ENCODE data around the gene FAM185A. TPM values are rescaled to one million over a fixed set of nuclear protein-coding genes. Genes with fewer than 3 reads are reported as not detected.
"Not testable (repeated sequence)": the region's sequence is repeated elsewhere in the genome, so short reads cannot be mapped to it uniquely, and the experiment has no call there.

Gene FAM185A
- total RNA-seq, 1 donor from 2014 or later: 17.7 TPM

DNA sequence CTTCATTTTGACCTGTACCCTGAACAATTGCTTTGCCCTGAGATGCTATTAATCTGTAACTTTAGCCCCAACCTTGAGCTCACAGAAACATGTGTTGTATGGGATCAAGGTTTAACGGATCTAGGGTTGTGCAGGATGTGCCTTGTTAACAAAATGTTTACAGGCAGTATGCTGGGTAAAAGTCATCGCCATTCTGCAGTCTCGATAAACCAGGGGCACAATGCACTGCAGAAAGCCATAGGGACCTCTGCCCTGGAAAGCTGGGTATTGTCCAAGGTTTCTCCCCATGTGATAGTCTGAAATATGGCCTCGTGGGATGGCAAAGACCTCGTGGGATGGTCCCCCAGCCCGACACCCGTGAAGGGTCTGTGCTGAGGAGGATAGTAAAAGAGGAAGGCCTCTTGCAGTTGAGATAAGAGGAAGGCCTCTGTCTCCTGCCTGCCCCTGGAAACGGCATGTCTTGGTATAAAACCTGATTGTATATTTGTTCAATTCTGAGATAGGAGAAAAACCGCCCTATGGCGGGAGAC is 89.8 kb downstream of the FAM185A start:
- peaks cover 5 to 13% (median 8%) of the 10 kb centered on the region in 3 donors for H3K4me1 ChIP-seq (ENCODE audit: control insufficient read depth in 3 of 3, insufficient read depth in 3 of 3, low read length in 3 of 3)
- H3K27ac ChIP-seq (ENCODE audit: low read depth, low read length); H3K36me3 ChIP-seq (ENCODE audit: control insufficient read depth in 3 of 3, insufficient read depth in 3 of 3, low read length in 3 of 3); H3K9ac ChIP-seq (ENCODE audit: low read depth in 1 of 3, low read length in 3 of 3); H3K27me3 ChIP-seq (ENCODE audit: control insufficient read depth in 3 of 3, insufficient read depth in 3 of 3, low read length in 3 of 3); H3K9me3 ChIP-seq (ENCODE audit: control insufficient read depth in 3 of 3, low read length in 3 of 3); H3K4me3 ChIP-seq (ENCODE audit: low read length in 3 of 3): not testable (repeated sequence)

DNA sequence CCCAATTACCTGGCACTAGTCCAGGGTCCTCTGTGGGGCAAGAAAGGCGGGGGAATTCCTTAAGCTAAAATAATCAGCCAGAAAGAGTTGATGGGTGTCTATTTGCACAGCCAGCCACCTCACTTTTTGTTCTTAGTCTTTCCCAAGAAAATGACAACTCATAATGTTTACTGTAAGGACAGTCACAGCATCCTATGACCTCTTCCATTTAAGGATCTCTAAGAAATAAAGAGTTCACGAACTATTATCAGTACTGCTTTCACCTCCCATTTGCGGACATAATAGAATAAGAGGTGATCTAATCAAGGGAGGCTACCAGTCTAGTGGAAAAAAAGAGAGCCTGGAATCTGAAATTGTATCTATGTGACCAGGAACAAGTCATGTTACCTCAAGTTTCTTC is 91.6 kb downstream of the FAM185A start:
- Histone ChIP-seq H3K27me3 (ENCODE audit: control insufficient read depth in 3 of 3, insufficient read depth in 3 of 3, low read length in 3 of 3) (no peaks in the 10 kb centered on the region), H3K4me1 (ENCODE audit: control insufficient read depth in 3 of 3, insufficient read depth in 3 of 3, low read length in 3 of 3) (peaks cover 5 to 10% (median 8%) of the 10 kb centered on the region in 3 donors), H3K4me3 (ENCODE audit: low read length in 3 of 3) (no peak overlapping the region), H3K27ac (ENCODE audit: low read depth, low read length) (no peak overlapping the region), H3K9ac (ENCODE audit: low read depth in 1 of 3, low read length in 3 of 3) (no peak overlapping the region), H3K36me3 (ENCODE audit: control insufficient read depth in 3 of 3, insufficient read depth in 3 of 3, low read length in 3 of 3) (no peaks in the 10 kb centered on the region), H3K9me3 (ENCODE audit: control insufficient read depth in 3 of 3, low read length in 3 of 3) (no peaks in the 10 kb centered on the region)

DNA sequence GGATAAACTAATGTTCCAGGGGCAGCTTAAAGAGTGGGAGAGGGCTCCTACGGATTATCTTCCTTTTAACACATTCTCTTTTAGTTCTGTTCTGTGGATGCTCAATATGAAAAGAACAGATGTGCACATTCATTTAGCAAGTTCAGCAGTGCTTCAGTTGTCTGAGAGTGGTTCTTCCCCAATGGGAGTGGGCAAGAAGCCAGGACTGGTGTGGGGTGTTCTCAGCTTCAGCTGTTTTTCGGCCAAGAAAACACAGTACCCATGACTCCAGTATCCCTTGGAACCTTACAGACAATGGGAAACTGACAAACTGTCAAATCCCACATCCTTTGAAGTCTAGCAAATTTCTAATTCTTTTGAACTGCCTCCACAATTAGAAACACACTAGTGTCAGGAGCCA is 92.5 kb downstream of the FAM185A start:
- Histone ChIP-seq H3K9me3 (ENCODE audit: control insufficient read depth in 3 of 3, low read length in 3 of 3) (no peaks in the 10 kb centered on the region), H3K36me3 (ENCODE audit: control insufficient read depth in 3 of 3, insufficient read depth in 3 of 3, low read length in 3 of 3) (no peaks in the 10 kb centered on the region), H3K4me3 (ENCODE audit: low read length in 3 of 3) (no peak overlapping the region), H3K27ac (ENCODE audit: low read depth, low read length) (no peak overlapping the region), H3K27me3 (ENCODE audit: control insufficient read depth in 3 of 3, insufficient read depth in 3 of 3, low read length in 3 of 3) (no peaks in the 10 kb centered on the region), H3K4me1 (ENCODE audit: control insufficient read depth in 3 of 3, insufficient read depth in 3 of 3, low read length in 3 of 3) (peaks cover 5 to 10% (median 8%) of the 10 kb centered on the region in 3 donors), H3K9ac (ENCODE audit: low read depth in 1 of 3, low read length in 3 of 3) (no peak overlapping the region)

DNA sequence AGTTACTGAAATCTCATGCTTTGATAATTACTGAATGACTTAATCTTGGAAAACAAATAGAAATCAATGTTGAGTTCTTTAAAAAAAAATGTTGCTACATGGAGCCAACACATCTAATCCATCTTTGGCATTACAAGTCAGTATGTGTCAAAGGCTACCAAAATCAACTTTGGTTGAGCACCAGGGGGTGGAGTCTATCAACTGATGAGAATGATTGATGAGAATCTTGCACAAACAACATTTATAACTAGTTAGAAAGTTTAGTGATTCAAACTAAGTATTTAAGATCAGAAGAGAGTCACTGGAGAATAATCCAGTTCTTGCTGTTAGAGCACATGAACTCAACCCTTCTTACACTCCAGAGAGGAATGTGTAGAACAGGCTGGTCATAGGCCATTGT is 93.5 kb downstream of the FAM185A start:
- Histone ChIP-seq H3K9me3 (ENCODE audit: control insufficient read depth in 3 of 3, low read length in 3 of 3) (no peaks in the 10 kb centered on the region), H3K4me3 (ENCODE audit: low read length in 3 of 3) (no peak overlapping the region), H3K27ac (ENCODE audit: low read depth, low read length) (no peak overlapping the region), H3K36me3 (ENCODE audit: control insufficient read depth in 3 of 3, insufficient read depth in 3 of 3, low read length in 3 of 3) (no peaks in the 10 kb centered on the region), H3K27me3 (ENCODE audit: control insufficient read depth in 3 of 3, insufficient read depth in 3 of 3, low read length in 3 of 3) (no peaks in the 10 kb centered on the region), H3K9ac (ENCODE audit: low read depth in 1 of 3, low read length in 3 of 3) (no peak overlapping the region), H3K4me1 (ENCODE audit: control insufficient read depth in 3 of 3, insufficient read depth in 3 of 3, low read length in 3 of 3) (peaks cover 0 to 3% (median under 1%) of the 10 kb centered on the region in 3 donors)

DNA sequence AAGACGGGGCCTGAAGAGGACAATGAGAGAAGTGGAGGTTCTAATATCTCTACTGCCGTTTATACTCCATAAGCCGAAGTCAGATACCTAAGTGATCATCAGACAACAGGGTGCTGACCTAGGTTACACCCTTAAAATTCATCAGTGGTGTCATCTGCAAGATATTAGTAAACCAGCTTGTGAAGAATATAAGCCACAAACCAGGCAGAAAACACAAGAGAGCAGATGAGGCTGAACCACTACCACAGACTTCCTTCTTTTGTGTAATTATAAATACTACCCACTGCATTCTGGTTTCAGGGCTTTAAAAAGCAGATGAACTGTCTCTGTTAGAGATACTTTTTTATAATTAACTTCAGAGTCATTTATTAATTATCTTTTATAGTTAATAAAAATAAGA is 95.1 kb downstream of the FAM185A start:
- H3K4me3 ChIP-seq (ENCODE audit: low read length in 3 of 3): no peak overlapping the region
- H3K9ac ChIP-seq (ENCODE audit: low read depth in 1 of 3, low read length in 3 of 3): no peak overlapping the region
- no peak overlapping the region for H3K27ac ChIP-seq (ENCODE audit: low read depth, low read length)
- no peaks in the 10 kb centered on the region for H3K36me3 ChIP-seq (ENCODE audit: control insufficient read depth in 3 of 3, insufficient read depth in 3 of 3, low read length in 3 of 3)
- H3K9me3 ChIP-seq (ENCODE audit: control insufficient read depth in 3 of 3, low read length in 3 of 3): no peaks in the 10 kb centered on the region
- no peaks in the 10 kb centered on the region for H3K4me1 ChIP-seq (ENCODE audit: control insufficient read depth in 3 of 3, insufficient read depth in 3 of 3, low read length in 3 of 3)
- H3K27me3 ChIP-seq (ENCODE audit: control insufficient read depth in 3 of 3, insufficient read depth in 3 of 3, low read length in 3 of 3): no peaks in the 10 kb centered on the region

DNA sequence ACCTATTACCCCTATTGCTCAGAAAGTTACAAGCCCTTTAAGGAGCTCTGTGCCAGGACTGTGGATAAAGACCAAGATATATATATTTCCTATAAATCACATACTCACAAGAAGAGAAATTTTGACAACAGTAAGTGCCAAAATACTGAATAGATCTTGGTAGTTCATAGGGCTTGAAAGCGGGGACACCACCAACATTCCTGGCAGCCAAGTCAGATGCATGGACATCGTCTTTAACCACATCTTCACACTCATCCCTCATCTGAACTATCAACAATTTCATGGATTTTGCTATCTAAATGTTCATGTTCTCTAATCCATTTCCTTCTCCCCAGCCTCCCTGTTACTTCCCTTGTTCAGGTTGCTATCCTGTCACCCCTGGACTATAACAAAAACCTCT is 96.5 kb downstream of the FAM185A start:
- Histone ChIP-seq H3K27me3 (ENCODE audit: control insufficient read depth in 3 of 3, insufficient read depth in 3 of 3, low read length in 3 of 3) (no peaks in the 10 kb centered on the region), H3K36me3 (ENCODE audit: control insufficient read depth in 3 of 3, insufficient read depth in 3 of 3, low read length in 3 of 3) (no peaks in the 10 kb centered on the region), H3K4me3 (ENCODE audit: low read length in 3 of 3) (no peak overlapping the region), H3K4me1 (ENCODE audit: control insufficient read depth in 3 of 3, insufficient read depth in 3 of 3, low read length in 3 of 3) (no peaks in the 10 kb centered on the region), H3K27ac (ENCODE audit: low read depth, low read length) (no peak overlapping the region), H3K9me3 (ENCODE audit: control insufficient read depth in 3 of 3, low read length in 3 of 3) (no peaks in the 10 kb centered on the region), H3K9ac (ENCODE audit: low read depth in 1 of 3, low read length in 3 of 3) (no peak overlapping the region)

DNA sequence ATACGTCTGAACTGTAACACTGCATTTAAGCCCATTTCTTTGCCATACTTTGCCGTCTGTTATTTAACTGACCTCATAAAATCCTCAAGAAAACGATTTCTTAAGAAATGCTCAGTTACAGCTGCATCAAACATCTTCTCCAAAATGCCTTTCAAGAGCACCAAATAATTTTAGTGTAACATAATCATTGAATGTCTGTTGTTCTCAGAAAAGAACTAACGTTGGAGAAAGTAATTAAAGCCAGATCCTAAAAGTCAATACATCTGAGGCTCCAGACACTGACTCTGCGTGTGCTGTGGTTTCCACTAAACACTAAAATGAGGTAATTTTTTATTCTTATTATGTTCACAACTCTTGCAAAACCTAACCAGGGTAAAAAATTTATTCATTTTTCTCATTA is 100.3 kb downstream of the FAM185A start:
- H3K4me3 ChIP-seq (ENCODE audit: low read length in 3 of 3): no peak overlapping the region
- H3K27me3 ChIP-seq (ENCODE audit: control insufficient read depth in 3 of 3, insufficient read depth in 3 of 3, low read length in 3 of 3): no peaks in the 10 kb centered on the region
- no peaks in the 10 kb centered on the region for H3K9me3 ChIP-seq (ENCODE audit: control insufficient read depth in 3 of 3, low read length in 3 of 3)
- H3K9ac ChIP-seq (ENCODE audit: low read depth in 1 of 3, low read length in 3 of 3): no peak overlapping the region
- H3K4me1 ChIP-seq (ENCODE audit: control insufficient read depth in 3 of 3, insufficient read depth in 3 of 3, low read length in 3 of 3): no peaks in the 10 kb centered on the region
- H3K36me3 ChIP-seq (ENCODE audit: control insufficient read depth in 3 of 3, insufficient read depth in 3 of 3, low read length in 3 of 3): no peaks in the 10 kb centered on the region
- H3K27ac ChIP-seq (ENCODE audit: low read depth, low read length): no peak overlapping the region

DNA sequence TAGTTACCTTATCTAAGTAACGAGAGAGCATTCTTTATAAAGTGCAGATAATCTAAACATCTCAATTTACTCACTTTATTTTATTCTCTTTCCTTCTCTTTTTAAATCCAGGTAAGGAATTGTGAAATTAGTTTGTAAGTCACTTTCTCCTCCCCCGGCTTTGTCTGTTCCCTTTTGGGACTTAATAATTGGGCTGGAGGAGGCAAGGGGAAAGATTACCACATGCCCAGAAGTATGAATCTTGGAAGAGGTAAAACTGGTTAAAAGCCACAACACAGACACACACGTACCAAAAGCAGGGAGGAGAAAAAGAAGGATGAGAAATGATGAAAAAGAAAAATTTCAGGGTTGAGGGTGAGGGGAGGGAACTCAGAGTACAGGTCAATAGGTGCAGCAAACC is 100.7 kb downstream of the FAM185A start:
- H3K9me3 ChIP-seq (ENCODE audit: control insufficient read depth in 3 of 3, low read length in 3 of 3): no peaks in the 10 kb centered on the region
- no peaks in the 10 kb centered on the region for H3K36me3 ChIP-seq (ENCODE audit: control insufficient read depth in 3 of 3, insufficient read depth in 3 of 3, low read length in 3 of 3)
- H3K27me3 ChIP-seq (ENCODE audit: control insufficient read depth in 3 of 3, insufficient read depth in 3 of 3, low read length in 3 of 3): no peaks in the 10 kb centered on the region
- H3K4me3 ChIP-seq (ENCODE audit: low read length in 3 of 3): no peak overlapping the region
- no peaks in the 10 kb centered on the region for H3K4me1 ChIP-seq (ENCODE audit: control insufficient read depth in 3 of 3, insufficient read depth in 3 of 3, low read length in 3 of 3)
- H3K27ac ChIP-seq (ENCODE audit: low read depth, low read length): no peak overlapping the region
- no peak overlapping the region for H3K9ac ChIP-seq (ENCODE audit: low read depth in 1 of 3, low read length in 3 of 3)

DNA sequence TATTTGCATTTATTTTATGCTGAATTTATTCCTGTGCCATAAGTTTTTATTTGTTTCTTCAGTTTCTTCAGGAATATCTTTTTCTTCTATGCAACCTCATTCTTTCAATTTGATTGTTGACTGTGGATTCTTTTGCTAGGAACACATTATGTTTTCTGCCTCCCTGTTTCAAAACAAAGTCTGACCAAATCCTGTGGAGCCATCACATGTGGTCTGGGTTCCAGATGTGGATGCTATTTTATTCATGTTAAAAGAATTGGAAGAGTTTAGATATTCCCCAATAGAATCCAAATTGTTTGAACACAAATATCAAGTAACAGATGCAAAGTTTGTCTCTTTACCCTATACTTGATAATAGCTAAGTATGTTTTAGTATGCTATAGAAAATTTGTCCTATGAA is 107.2 kb downstream of the FAM185A start:
- Histone ChIP-seq H3K4me3 (ENCODE audit: low read length in 3 of 3) (no peak overlapping the region), H3K36me3 (ENCODE audit: control insufficient read depth in 3 of 3, insufficient read depth in 3 of 3, low read length in 3 of 3) (no peaks in the 10 kb centered on the region), H3K9ac (ENCODE audit: low read depth in 1 of 3, low read length in 3 of 3) (no peak overlapping the region), H3K27ac (ENCODE audit: low read depth, low read length) (no peak overlapping the region), H3K4me1 (ENCODE audit: control insufficient read depth in 3 of 3, insufficient read depth in 3 of 3, low read length in 3 of 3) (no peaks in the 10 kb centered on the region), H3K27me3 (ENCODE audit: control insufficient read depth in 3 of 3, insufficient read depth in 3 of 3, low read length in 3 of 3) (no peaks in the 10 kb centered on the region), H3K9me3 (ENCODE audit: control insufficient read depth in 3 of 3, low read length in 3 of 3) (no peaks in the 10 kb centered on the region)
